ENCODE results near the gene ZNF14. TPM values are rescaled to one million over a fixed set of nuclear protein-coding genes. Genes with fewer than 3 reads are reported as not detected.
"Not testable (repeated sequence)": the region's sequence is repeated elsewhere in the genome, so short reads cannot be mapped to it uniquely, and the experiment has no call there.

ZNF14 gene
- total and polyA plus RNA-seq, 4 donors = 9.9 to 24.2 (median 14.9) TPM

DNA sequence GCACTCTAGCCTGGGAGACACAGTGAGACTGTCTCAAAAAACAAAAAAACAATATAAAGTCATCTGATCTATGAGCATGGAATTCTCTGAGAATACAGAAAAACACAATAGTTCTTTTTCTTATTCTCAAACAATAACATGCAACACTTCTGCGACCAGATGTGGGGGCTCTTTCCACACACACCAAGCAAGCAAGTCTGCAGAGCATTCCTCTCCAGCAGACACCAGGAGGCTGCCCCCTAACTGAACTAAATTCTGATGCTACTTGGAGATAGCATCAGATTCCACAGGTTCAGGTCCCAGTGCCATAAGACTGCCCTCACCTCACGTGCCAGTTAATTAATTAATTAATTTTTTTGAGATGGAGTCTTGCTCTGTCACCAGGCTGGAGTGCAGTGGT lies 36.5 kb downstream of the ZNF14 start:
- H3K36me3 ChIP-seq (ENCODE audit: control insufficient read depth, insufficient read depth, low read length) = peaks cover 6% of the 10 kb centered on the region
- WGBS (ENCODE audit: insufficient coverage) = 75% methylated on average over 1 of the region's 2 CpGs

DNA sequence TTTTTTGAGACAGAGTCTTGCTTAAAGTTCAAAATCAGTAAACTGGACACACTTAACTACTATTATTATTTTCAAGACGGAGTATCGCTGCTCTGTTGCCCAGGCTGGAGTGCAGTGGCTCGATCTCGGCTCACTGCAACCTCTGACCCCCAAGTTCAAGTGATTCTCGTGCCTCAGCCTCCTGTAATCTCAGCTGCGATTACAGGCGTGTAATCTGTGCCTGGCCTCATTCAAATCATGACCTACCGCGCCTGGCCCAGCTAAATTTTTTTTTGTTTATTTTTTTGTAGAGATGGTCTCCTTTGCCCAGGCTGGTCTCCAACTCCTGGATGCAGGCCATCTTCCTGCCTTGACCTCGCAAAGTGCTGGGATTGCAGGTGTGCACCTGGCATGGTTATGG lies 41.2 kb downstream of the ZNF14 start:
- Histone ChIP-seq H3K27me3 (ENCODE audit: control insufficient read depth, insufficient read depth, low read length) (no peaks in the 10 kb centered on the region), H3K4me1 (ENCODE audit: control insufficient read depth, insufficient read depth, low read length) (no peaks in the 10 kb centered on the region), H3K27ac (ENCODE audit: low read depth, low read length) (no peak overlapping the region), H3K9me3 (ENCODE audit: control insufficient read depth, insufficient read depth, low read length) (no peaks in the 10 kb centered on the region), H3K36me3 (ENCODE audit: control insufficient read depth, insufficient read depth, low read length) (no peaks in the 10 kb centered on the region), H3K4me3 (ENCODE audit: low read depth, low read length) (no peak overlapping the region)
- DNase-seq (ENCODE audit: low read depth in 4 of 6, low spot score in 6 of 6) = no peak
- 85% methylated on average over 5 of the region's 10 CpGs for WGBS (ENCODE audit: insufficient coverage)

More for the DNA sequence above, 36.5 kb downstream of the ZNF14 start:
- peaks cover 2% of the 10 kb centered on the region for H3K9me3 ChIP-seq (ENCODE audit: control insufficient read depth, insufficient read depth, low read length)
- H3K27me3 ChIP-seq (ENCODE audit: control insufficient read depth, insufficient read depth, low read length) = no peaks in the 10 kb centered on the region
- no peak overlapping the region for H3K4me3 ChIP-seq (ENCODE audit: low read depth, low read length)
- no peaks in the 10 kb centered on the region for H3K4me1 ChIP-seq (ENCODE audit: control insufficient read depth, insufficient read depth, low read length)
- DNase-seq (ENCODE audit: low read depth in 4 of 6, low spot score in 6 of 6) = no peak
- H3K27ac ChIP-seq (ENCODE audit: low read depth, low read length) = no peak overlapping the region

GRCh38 chr19:19689023-19689422 lies 43.9 kb downstream of the ZNF14 start:
- H3K4me1 ChIP-seq (ENCODE audit: control insufficient read depth, insufficient read depth, low read length); DNase-seq (ENCODE audit: low read depth in 4 of 6, low spot score in 6 of 6); H3K27ac ChIP-seq (ENCODE audit: low read depth, low read length); H3K27me3 ChIP-seq (ENCODE audit: control insufficient read depth, insufficient read depth, low read length); H3K4me3 ChIP-seq (ENCODE audit: low read depth, low read length); H3K9me3 ChIP-seq (ENCODE audit: control insufficient read depth, insufficient read depth, low read length); H3K36me3 ChIP-seq (ENCODE audit: control insufficient read depth, insufficient read depth, low read length): not testable (repeated sequence)
- WGBS (ENCODE audit: insufficient coverage) = 100% methylated on average over 1 of the region's 10 CpGs

DNA sequence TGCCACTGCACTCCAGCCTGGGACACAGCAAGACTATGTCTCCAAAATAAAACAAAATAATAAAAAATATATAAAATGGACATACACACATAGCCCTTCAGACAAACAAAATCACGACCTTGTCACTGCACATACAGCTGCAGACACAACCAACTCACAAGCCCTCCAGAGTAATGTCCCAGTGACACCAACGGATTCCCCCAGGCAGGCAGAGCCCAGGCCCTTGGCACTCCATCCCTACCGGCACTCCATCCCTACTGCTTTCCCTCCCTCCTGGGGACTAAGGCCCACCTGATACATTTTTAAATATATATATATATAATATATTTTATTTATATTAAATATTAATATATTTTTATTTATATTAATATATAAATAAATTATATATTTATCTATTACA lies 45.8 kb downstream of the ZNF14 start:
- H3K36me3 ChIP-seq (ENCODE audit: control insufficient read depth, insufficient read depth, low read length) = peaks cover 2% of the 10 kb centered on the region
- no peaks in the 10 kb centered on the region for H3K4me1 ChIP-seq (ENCODE audit: control insufficient read depth, insufficient read depth, low read length)
- peaks cover 2% of the 10 kb centered on the region for H3K9me3 ChIP-seq (ENCODE audit: control insufficient read depth, insufficient read depth, low read length)
- DNase-seq (ENCODE audit: low read depth in 4 of 6, low spot score in 6 of 6) = peak in 1 of 6 donors; percentile 22
- H3K27ac ChIP-seq (ENCODE audit: low read depth, low read length) = no peak overlapping the region
- WGBS (ENCODE audit: insufficient coverage) = no CpG with 5 or more reads among the region's 3 CpGs
- H3K4me3 ChIP-seq (ENCODE audit: low read depth, low read length) = no peak overlapping the region
- H3K27me3 ChIP-seq (ENCODE audit: control insufficient read depth, insufficient read depth, low read length) = no peaks in the 10 kb centered on the region

DNA sequence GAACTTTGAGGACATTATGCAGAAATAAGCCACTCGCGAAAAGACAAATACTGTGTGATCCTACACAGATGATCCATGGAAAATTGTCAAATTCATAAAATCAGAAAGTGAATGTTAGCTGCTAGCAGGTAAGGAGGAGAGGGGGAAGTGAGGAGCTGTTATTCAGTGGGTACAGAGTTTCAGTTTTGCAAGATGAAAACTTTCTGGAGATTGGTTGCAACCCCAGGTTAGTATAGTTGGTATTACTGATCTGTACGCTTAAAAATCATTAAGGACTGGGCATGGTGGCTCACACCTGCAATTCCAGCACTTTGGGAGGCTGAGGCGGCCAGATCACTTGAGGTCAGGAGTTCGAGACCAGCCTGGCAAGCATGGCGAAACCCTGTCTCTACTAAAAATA lies 46.3 kb downstream of the ZNF14 start:
- 100% methylated on average over 3 of the region's 6 CpGs for WGBS (ENCODE audit: insufficient coverage)
- no peak overlapping the region for H3K27ac ChIP-seq (ENCODE audit: low read depth, low read length)
- H3K9me3 ChIP-seq (ENCODE audit: control insufficient read depth, insufficient read depth, low read length) = peaks cover 2% of the 10 kb centered on the region
- no peak overlapping the region for H3K4me3 ChIP-seq (ENCODE audit: low read depth, low read length)
- H3K36me3 ChIP-seq (ENCODE audit: control insufficient read depth, insufficient read depth, low read length) = peaks cover 2% of the 10 kb centered on the region
- no peaks in the 10 kb centered on the region for H3K4me1 ChIP-seq (ENCODE audit: control insufficient read depth, insufficient read depth, low read length)
- no peaks in the 10 kb centered on the region for H3K27me3 ChIP-seq (ENCODE audit: control insufficient read depth, insufficient read depth, low read length)
- DNase-seq (ENCODE audit: low read depth in 4 of 6, low spot score in 6 of 6) = no peak

DNA sequence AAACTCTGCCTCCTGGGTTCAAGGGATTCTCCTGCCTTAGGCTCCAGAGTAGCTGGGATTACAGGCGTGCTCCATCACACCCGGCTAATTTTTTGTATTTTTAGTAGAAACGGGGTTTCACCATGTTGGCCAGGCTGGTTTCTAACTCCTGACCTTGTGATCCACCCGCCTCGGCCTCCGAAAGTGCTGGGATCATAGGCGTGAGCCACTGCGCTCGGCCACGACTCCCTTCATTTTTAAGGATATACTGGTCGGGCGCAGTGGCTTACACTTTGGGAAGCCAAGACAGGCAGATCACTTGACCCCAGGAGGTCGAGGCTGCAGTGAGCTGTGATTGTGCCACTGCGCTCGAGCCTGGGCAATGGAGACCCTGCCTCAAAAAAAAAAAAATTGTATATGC lies 46.8 kb downstream of the ZNF14 start:
- not testable (repeated sequence) for H3K4me1 ChIP-seq (ENCODE audit: control insufficient read depth, insufficient read depth, low read length); H3K27ac ChIP-seq (ENCODE audit: low read depth, low read length); DNase-seq (ENCODE audit: low read depth in 4 of 6, low spot score in 6 of 6); H3K27me3 ChIP-seq (ENCODE audit: control insufficient read depth, insufficient read depth, low read length); H3K9me3 ChIP-seq (ENCODE audit: control insufficient read depth, insufficient read depth, low read length); H3K36me3 ChIP-seq (ENCODE audit: control insufficient read depth, insufficient read depth, low read length); H3K4me3 ChIP-seq (ENCODE audit: low read depth, low read length)
- 96% methylated on average over 12 of the region's 15 CpGs for WGBS (ENCODE audit: insufficient coverage)

- DNase-seq (ENCODE audit: low read depth in 4 of 6, low spot score in 6 of 6) = no peak
- 93% methylated on average over 5 of the region's 20 CpGs for WGBS (ENCODE audit: insufficient coverage)
- no peak overlapping the region for H3K4me3 ChIP-seq (ENCODE audit: low read depth, low read length)
- H3K27me3 ChIP-seq (ENCODE audit: control insufficient read depth, insufficient read depth, low read length) = no peaks in the 10 kb centered on the region
- H3K27ac ChIP-seq (ENCODE audit: low read depth, low read length) = no peak overlapping the region
- H3K9me3 ChIP-seq (ENCODE audit: control insufficient read depth, insufficient read depth, low read length) = no peaks in the 10 kb centered on the region
- H3K36me3 ChIP-seq (ENCODE audit: control insufficient read depth, insufficient read depth, low read length) = peaks cover 7% of the 10 kb centered on the region
- no peaks in the 10 kb centered on the region for H3K4me1 ChIP-seq (ENCODE audit: control insufficient read depth, insufficient read depth, low read length)
Observed at GRCh38 chr19:19679176-19680073, 53.5 kb downstream of the ZNF14 start.

DNA sequence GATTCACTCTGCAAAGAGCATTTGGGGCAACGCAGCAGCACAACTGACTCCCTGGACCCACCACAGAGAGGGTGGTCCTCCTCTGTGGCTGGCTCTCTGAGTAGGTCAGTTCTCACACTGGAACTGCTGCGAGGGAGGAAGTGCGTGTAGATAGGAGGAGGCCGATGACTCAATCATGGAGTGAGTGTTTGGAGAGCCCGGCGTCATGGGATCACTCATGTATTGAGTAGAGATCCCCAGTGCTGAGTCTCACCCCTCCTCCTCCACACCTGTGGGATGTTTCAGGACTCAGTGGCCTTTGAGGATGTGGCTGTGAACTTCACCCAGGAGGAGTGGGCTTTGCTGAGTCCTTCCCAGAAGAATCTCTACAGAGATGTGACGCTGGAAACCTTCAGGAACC lies 55.3 kb downstream of the ZNF14 start:
- 100% methylated on average over 1 of the region's 7 CpGs for WGBS (ENCODE audit: insufficient coverage)
- no peak for DNase-seq (ENCODE audit: low read depth in 4 of 6, low spot score in 6 of 6)
- Histone ChIP-seq H3K36me3 (ENCODE audit: control insufficient read depth, insufficient read depth, low read length) (peaks cover 7% of the 10 kb centered on the region), H3K4me1 (ENCODE audit: control insufficient read depth, insufficient read depth, low read length) (no peaks in the 10 kb centered on the region), H3K4me3 (ENCODE audit: low read depth, low read length) (no peak overlapping the region), H3K9me3 (ENCODE audit: control insufficient read depth, insufficient read depth, low read length) (peaks cover 2% of the 10 kb centered on the region), H3K27me3 (ENCODE audit: control insufficient read depth, insufficient read depth, low read length) (no peaks in the 10 kb centered on the region), H3K27ac (ENCODE audit: low read depth, low read length) (no peak overlapping the region)

- Histone ChIP-seq H3K4me1 (ENCODE audit: control insufficient read depth, insufficient read depth, low read length) (peaks cover 7% of the 10 kb centered on the region), H3K4me3 (ENCODE audit: low read depth, low read length) (no peak overlapping the region), H3K27ac (ENCODE audit: low read depth, low read length) (no peak overlapping the region), H3K9me3 (ENCODE audit: control insufficient read depth, insufficient read depth, low read length) (peaks cover 2% of the 10 kb centered on the region), H3K36me3 (ENCODE audit: control insufficient read depth, insufficient read depth, low read length) (no peaks in the 10 kb centered on the region), H3K27me3 (ENCODE audit: control insufficient read depth, insufficient read depth, low read length) (no peaks in the 10 kb centered on the region)
- DNase-seq (ENCODE audit: low read depth in 4 of 6, low spot score in 6 of 6) = no peak
- 100% methylated on average over 1 of the region's 6 CpGs for WGBS (ENCODE audit: insufficient coverage)
Observed at GRCh38 chr19:19674315-19674714, 58.6 kb downstream of the ZNF14 start.

GRCh38 chr19:19672816-19673215 lies 60.1 kb downstream of the ZNF14 start:
- Histone ChIP-seq H3K27ac (ENCODE audit: low read depth, low read length) (no peak overlapping the region), H3K36me3 (ENCODE audit: control insufficient read depth, insufficient read depth, low read length) (no peaks in the 10 kb centered on the region), H3K4me1 (ENCODE audit: control insufficient read depth, insufficient read depth, low read length) (peaks cover 17% of the 10 kb centered on the region), H3K27me3 (ENCODE audit: control insufficient read depth, insufficient read depth, low read length) (no peaks in the 10 kb centered on the region), H3K4me3 (ENCODE audit: low read depth, low read length) (no peak overlapping the region), H3K9me3 (ENCODE audit: control insufficient read depth, insufficient read depth, low read length) (peaks cover 2% of the 10 kb centered on the region)
- WGBS (ENCODE audit: insufficient coverage) = no CpG with 5 or more reads among the region's 3 CpGs
- DNase-seq (ENCODE audit: low read depth in 4 of 6, low spot score in 6 of 6) = no peak

All from spinal cord (tissue), 10 donors.